Measurements from ENCODE around the gene CLEC4F. TPM values are rescaled to one million over a fixed set of nuclear protein-coding genes. Genes with fewer than 3 reads are reported as not detected.

The CLEC4F gene
- total and polyA plus RNA-seq, 2 of the 13 experiments (the other 11 are each of a cell fraction or from before 2014, with no cell fraction given) = 0.12 to 0.13 TPM

- POLR2A ChIA-PET = no interaction called here
- TF ChIP-seq FOXO1 (CRISPR knock-in tag; IDR thresholded peaks at IDR 0.05) (no peak), CERS6 (CRISPR knock-in tag; IDR thresholded peaks at IDR 0.05) (no peak), TFAP4 (IDR thresholded peaks at IDR 0.05; ENCODE audit: borderline replicate concordance, low read depth) (peak; percentile 69; the same call in 1 of the 2 replicates), XRCC5 (optimal IDR thresholded peaks at IDR 0.05; ENCODE audit: low read length) (peak; percentile 68), STAG1 (CRISPR knock-in tag; IDR thresholded peaks at IDR 0.05) (peak; percentile 80), RERE (CRISPR knock-in tag; IDR thresholded peaks at IDR 0.05; ENCODE audit: low read depth) (no peak), ZFP90 (CRISPR knock-in tag; IDR thresholded peaks at IDR 0.05; ENCODE audit: borderline replicate concordance) (no peak), PAX8 (CRISPR knock-in tag; IDR thresholded peaks at IDR 0.05; ENCODE audit: borderline replicate concordance) (no peak), KDM3A (CRISPR knock-in tag; IDR thresholded peaks at IDR 0.05; ENCODE audit: low read depth) (no peak), NFE2L1 (CRISPR knock-in tag; IDR thresholded peaks at IDR 0.05; ENCODE audit: borderline replicate concordance) (no peak), RFX1 (IDR thresholded peaks at IDR 0.05) (no peak), NR2C2 (CRISPR knock-in tag; IDR thresholded peaks at IDR 0.05; ENCODE audit: borderline replicate concordance) (no peak), ZNF343 (CRISPR knock-in tag; IDR thresholded peaks at IDR 0.05) (no peak), GATAD2A (CRISPR knock-in tag; IDR thresholded peaks at IDR 0.05) (no peak), RORA (CRISPR knock-in tag; IDR thresholded peaks at IDR 0.05) (no peak), RAD21 (CRISPR knock-in tag; IDR thresholded peaks at IDR 0.05) (peak; percentile 57; the same call in 1 of the 2 replicates)
Measured at GRCh38 chr2:70785137-70785911, 35.1 kb downstream of the CLEC4F start.

More at GRCh38 chr2:70785137-70785911, 35.1 kb downstream of the CLEC4F start:
- H2AFZ ChIP-seq (ENCODE audit: low read length) = no peak overlapping the region
- CTCF ChIA-PET (ENCODE audit: low intra/inter-chr PET ratio, low total read pairs) = interaction anchor here (0.7 to 1.8 kb wide), 4 partner anchors 99 to 484 kb away, joined by 3 to 10 read pairs (median 6); partner anchors contain the start of gene FAM136A
- 5% methylated on average over 7 of the region's 7 CpGs for WGBS (ENCODE audit: low lambda C conversion rate)
- DNase-seq (ENCODE audit: low spot score) (peak; percentile 38), ATAC-seq (peak; percentile 76), FAIRE-seq (peak; percentile 79)
- H3K36me3 ChIP-seq (replicated peaks in 1 of 2; ENCODE audit: control insufficient read depth in 1 of 2, insufficient read depth in 2 of 2, low read length in 2 of 2) = no peaks in the 10 kb centered on the region
- intact Hi-C loops (cut with micrococcal nuclease; ENCODE audit: unreplicated experiment) = loop anchor here (1.0 to 5.0 kb wide), 3 partner anchors 98 to 483 kb away; partner anchors contain the start of gene FAM136A
- in situ Hi-C loops (cut with HindIII; ENCODE audit: extremely low pct_ligation_motif_present, low pct_unique_long_range_greater_than_20kb) = no loop called here
- no peak overlapping the region for H3K27ac ChIP-seq (ENCODE audit: extremely low read length, insufficient read depth, low read length)
- no peak overlapping the region for H3K9ac ChIP-seq (ENCODE audit: insufficient read depth, low read depth, low read length)
- BruUV-seq (replicated peaks) = no TSS peak
- H4K20me1 ChIP-seq (ENCODE audit: insufficient read depth, low read length) = no peaks in the 10 kb centered on the region
- no peak overlapping the region for H3K4me2 ChIP-seq (ENCODE audit: low read depth, low read length)
- peaks cover 8% of the 10 kb centered on the region; the same call in 1 of the 2 replicates for H3K4me1 ChIP-seq (ENCODE audit: insufficient read depth, low read length)
- H3K79me2 ChIP-seq (ENCODE audit: insufficient read depth, low read length) = no peaks in the 10 kb centered on the region
- H3K9me3 ChIP-seq (ENCODE audit: low read length) = no peaks in the 10 kb centered on the region
- peaks cover 0 to 8% of the 10 kb centered on the region in 2 experiments; a peak in 1 of 5 replicates for H3K27me3 ChIP-seq (ENCODE audit: control insufficient read depth in 1 of 2, insufficient read depth in 2 of 2, low read length in 2 of 2)
- no peak overlapping the region for H3K4me3 ChIP-seq (replicated peaks in 1 of 3; ENCODE audit: insufficient read depth in 1 of 3, low read depth in 2 of 3, low read length in 3 of 3)

All from HepG2 (cell line).